DLD1 (cell line): ENCODE data around the gene ST3GAL4.

ENCODE experiments used
- in situ Hi-C: cut with HindIII; loops from 2 replicates; pipeline ENCODE4 v1.10.0; 2017; ENCODE audit warnings: low sequenced_read_pairs

ST3GAL4 gene

DNA sequence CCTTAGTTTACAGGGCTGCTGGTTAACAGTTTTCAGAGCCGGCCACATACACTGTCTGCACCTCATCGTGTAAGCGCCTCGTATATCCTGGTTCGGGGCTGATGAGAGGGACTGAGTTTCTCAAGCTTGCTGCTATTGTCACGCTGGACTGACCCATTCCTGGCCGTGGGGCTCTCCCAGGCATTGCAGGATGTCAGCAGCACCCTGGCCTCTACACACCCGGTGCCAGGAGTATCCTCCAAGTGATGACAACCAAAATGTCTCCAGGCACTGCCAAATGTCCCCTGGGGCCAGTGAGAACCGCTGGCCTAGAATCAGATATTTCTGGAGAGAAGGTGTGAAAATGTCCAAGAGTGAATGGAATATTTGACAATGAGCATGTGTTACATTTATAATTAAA, 82.8 kb downstream of the ST3GAL4 start:
- in situ Hi-C loops = no loop called here

- in situ Hi-C loops = no loop called here
Observed at GRCh38 chr11:126438691-126439090, 83.2 kb downstream of the ST3GAL4 start.

DNA sequence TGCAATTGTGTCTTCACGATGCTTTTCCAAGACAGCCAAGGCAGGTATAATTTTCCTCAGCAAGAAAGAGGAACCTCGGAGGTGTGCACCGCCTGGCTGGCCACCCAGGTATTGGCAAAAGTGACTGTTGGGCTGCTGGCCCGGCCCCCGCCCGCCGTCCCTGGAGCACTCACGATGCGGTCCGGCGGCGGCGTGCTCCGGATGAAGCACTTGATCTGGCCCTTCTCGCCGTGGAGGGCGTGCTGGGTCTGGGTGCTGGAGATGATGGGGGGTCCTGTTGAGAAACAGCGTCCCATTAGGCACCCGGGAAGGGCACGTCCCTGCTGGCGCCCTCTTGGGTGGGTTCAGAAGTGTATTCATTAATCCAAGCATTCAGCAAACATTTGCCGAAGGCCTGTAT, 84.8 kb downstream of the ST3GAL4 start:
- in situ Hi-C loops = no loop called here

DNA sequence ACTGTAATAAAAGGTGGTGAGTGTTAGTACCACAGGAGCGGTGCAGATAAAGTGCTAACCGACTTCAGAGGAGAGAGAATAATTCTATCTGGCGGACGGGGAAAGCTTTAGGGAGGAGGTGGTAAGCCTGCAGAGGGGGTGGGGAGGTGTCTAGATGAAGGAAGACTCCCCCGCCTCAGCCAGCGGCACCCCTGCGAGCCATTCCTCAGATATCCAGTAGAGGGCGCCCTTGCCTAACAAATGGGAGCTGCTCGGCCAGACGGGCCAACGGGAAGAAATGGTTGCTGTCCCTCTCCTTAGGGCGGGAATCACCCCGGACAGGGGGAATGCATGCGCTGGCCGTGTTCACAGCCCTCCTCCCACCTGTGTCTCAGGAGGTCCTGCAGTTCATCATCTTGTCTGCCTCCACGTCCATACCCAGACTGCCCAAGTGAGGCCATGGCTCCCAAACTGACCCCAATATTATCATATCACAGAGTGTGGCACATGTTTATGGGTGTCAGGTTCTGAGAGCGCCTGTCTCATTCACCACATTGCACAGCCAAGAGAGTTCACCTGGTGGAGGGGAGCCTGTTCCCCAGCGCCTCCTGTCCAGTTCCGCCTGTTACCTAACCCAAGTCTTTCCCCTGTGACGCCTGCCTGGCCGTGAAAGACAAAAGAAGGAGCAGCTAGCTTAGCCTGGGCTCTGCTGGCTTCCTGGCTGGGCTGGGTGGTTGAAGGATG, 85.5 kb downstream of the ST3GAL4 start:
- in situ Hi-C loops = no loop called here

- in situ Hi-C loops = no loop called here
Observed at GRCh38 chr11:126443120-126443519, 87.6 kb downstream of the ST3GAL4 start.

GRCh38 chr11:126444072-126444471, 88.6 kb downstream of the ST3GAL4 start:
- in situ Hi-C loops = no loop called here

DNA sequence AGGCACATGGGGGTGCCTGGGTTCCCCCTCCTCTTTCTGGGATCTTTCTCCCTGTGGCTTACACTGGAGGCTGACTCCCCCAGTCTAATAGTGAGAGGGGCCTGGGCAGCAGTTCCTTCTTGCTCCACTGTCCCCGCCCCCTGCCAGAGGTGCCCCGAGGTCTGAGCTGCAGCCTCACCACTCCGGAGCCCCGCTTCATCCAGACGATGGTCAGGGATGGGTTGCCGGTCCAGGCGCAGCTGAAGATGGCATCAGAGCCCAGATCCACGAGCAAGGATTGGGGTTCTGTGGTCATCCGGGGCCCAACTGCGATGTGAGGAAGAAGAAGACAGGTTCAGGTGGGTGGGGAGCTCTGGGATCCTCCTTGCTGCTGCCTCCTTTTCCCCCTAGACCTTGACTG, 91.1 kb downstream of the ST3GAL4 start:
- in situ Hi-C loops = no loop called here

DNA sequence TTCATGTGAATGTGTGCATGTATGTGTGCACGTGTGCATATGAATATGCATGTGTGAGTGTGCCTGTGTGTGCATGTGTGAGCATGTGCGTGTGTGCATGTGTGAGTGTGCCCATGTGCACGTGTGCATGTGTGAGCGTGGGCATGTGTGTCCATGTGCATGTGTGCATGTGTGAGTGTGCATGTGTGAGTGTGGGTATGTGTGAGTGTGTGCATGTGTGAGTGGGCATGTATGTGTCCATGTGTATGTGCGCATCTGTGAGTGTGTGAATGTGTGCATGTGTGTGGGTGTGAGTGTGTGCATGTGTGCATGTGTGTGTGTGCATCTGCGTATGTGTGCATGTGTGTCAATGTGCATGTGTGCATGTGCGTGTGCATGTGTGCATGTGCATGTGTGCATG, 94.7 kb downstream of the ST3GAL4 start:
- in situ Hi-C loops = no loop called here

- in situ Hi-C loops = no loop called here
Observed at GRCh38 chr11:126450806-126451205, 95.3 kb downstream of the ST3GAL4 start.

GRCh38 chr11:126451211-126451802, 95.8 kb downstream of the ST3GAL4 start:
- in situ Hi-C loops = no loop called here

GRCh38 chr11:126452241-126453101, 97.0 kb downstream of the ST3GAL4 start:
- in situ Hi-C loops = no loop called here

GRCh38 chr11:126456089-126456488, 100.6 kb downstream of the ST3GAL4 start:
- in situ Hi-C loops = no loop called here

DNA sequence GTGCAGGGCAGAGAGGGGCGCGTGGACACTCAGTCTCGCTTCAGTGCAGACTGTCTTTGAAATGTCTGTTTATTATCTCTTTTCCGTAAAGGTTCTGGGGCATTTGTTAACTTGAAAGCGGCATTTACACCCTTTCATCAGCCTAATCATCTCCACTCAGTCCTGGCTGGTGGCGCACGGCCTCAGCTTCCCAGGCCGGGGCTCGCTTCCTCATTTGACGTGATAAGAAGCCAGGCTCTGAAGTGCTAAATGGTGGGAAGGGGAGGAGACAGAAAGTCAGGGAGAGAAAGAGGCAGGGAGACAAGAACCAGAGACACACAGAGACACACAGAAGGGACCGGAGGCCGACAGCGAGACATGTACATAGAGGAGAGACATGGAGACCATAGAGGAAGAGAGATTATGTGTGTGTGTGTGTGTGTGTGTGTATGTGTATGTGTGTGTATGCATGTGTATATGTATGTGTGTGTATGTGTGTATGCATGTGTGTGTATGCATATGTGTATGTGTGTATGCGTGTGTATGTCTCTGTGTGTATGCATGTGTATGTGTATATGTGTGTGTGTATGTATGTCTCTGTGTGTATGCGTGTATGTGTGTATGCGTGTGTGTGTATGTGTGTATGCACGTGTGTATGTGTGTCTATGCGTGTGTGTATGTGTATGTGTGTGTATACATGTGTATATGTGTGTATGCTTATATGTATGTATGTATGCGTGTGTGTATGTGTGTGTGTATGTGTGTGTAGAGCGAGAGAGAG, 101.5 kb downstream of the ST3GAL4 start:
- in situ Hi-C loops = no loop called here

GRCh38 chr11:126457817-126458216, 102.3 kb downstream of the ST3GAL4 start:
- in situ Hi-C loops = no loop called here

GRCh38 chr11:126459691-126460281, 104.3 kb downstream of the ST3GAL4 start:
- in situ Hi-C loops = no loop called here

- in situ Hi-C loops = no loop called here
Observed at GRCh38 chr11:126460417-126461095, 105.1 kb downstream of the ST3GAL4 start.

DNA sequence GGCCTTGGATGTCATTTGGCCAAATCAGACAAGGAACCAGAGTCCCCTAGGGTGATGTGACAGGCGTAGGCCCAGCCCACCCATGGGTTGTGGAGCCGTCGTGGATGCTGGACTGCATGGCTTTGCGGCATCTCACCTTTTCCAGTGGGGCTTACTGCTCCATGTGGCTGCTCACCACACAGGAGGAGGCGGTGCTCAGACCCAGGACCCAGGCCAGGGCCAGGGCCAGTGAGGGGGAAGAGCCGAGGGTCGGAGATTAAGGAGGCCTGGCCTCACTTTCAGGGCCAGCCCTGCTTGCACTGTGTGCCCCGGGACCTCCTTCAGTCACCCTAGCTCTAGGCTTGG, 105.6 kb downstream of the ST3GAL4 start:
- in situ Hi-C loops = no loop called here

GRCh38 chr11:126461996-126462395, 106.5 kb downstream of the ST3GAL4 start:
- in situ Hi-C loops = no loop called here

- in situ Hi-C loops = no loop called here
Observed at GRCh38 chr11:126462422-126462821, 106.9 kb downstream of the ST3GAL4 start.
